Measurements from ENCODE around the gene STRIP2. TPM values are rescaled to one million over a fixed set of nuclear protein-coding genes. Genes with fewer than 3 reads are reported as not detected.

STRIP2 gene
- total RNA-seq, 1 donor from 2014 or later, result 6.9 TPM

DNA sequence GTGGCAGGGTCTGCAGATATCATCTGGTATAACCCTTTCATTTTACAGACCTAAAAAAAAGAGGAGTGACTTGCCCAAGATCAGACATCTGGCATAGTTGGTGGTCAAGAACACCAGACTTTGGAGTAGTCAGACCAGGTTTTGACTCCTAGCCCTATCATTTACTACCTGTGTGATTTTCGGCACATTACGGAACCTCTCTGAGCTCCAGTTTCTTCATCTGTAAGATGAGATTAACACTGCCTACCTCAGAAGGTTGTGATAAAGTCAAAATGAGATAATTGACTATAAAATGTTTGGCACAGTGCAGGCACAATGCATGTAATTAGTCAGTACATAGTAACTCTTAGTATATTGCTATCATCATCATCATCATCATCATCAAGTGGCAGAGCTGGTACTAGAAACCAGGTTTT is 1.2 kb downstream of the STRIP2 start:
- TF ChIP-seq, protein P1, sequence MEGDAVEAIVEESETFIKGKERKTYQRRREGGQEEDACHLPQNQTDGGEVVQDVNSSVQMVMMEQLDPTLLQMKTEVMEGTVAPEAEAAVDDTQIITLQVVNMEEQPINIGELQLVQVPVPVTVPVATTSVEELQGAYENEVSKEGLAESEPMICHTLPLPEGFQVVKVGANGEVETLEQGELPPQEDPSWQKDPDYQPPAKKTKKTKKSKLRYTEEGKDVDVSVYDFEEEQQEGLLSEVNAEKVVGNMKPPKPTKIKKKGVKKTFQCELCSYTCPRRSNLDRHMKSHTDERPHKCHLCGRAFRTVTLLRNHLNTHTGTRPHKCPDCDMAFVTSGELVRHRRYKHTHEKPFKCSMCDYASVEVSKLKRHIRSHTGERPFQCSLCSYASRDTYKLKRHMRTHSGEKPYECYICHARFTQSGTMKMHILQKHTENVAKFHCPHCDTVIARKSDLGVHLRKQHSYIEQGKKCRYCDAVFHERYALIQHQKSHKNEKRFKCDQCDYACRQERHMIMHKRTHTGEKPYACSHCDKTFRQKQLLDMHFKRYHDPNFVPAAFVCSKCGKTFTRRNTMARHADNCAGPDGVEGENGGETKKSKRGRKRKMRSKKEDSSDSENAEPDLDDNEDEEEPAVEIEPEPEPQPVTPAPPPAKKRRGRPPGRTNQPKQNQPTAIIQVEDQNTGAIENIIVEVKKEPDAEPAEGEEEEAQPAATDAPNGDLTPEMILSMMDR (conservative IDR thresholded peaks at IDR 0.05; ENCODE audit: low read depth, low read length), result no peak
- peak overlapping the region; percentile 81 for H3K4me3 ChIP-seq (ENCODE audit: low read depth, low read length)
- DNase-seq (ENCODE audit: low read depth), result no peak

DNA sequence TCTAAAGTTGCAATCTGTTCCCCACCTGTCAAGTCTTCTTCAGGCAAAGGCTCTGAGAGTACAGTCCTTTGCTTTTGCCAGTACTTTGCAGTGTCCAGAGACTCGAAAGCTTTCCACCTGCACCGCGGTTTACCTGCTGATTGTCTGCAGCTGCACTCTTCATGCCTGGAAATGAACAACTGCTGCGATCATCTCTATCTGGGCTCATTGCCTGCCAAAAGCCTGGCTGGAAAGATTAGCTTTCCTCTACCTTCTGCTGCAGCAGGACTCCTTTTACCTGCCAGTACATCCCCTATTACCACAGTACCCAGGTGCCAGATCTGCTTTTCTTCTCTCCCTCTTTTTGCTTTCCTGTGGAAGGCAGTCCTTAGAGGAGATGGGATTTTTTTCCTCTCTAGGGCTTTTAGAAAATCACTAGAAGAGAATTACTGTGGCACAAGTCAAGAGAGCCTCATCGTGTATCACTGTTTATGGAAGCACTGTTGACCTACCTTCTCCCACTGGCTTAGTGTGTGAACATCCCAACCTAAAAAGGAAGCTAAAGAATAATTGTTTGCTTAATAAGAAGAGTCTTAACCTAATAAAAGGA is 2.2 kb downstream of the STRIP2 start:
- DNase-seq (ENCODE audit: low read depth), result no peak
- H3K4me3 ChIP-seq (ENCODE audit: low read depth, low read length), result no peak overlapping the region
- TF ChIP-seq, protein P1 (conservative IDR thresholded peaks at IDR 0.05; ENCODE audit: low read depth, low read length), result no peak

DNA sequence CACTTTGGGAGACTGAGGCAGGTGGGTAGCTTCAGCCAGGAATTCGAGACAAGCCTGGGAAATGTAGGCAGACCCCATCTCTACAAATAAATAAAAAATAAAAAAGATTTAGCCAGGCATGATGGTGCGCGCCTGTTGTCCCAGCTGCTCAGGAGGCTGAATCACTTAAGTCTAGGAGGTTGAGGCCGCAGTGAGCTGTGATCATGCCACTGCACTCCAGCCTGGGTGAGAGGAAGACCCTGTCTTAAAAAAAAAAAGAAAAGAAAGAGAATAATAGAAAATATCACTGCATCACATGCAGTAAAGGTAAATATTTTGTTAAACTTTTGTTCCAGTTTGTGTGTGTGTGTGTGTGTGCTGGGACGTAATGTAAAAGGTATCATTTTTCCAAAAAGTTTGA is 3.0 kb downstream of the STRIP2 start:
- DNase-seq (ENCODE audit: low read depth), result no peak
- TF ChIP-seq, protein P1 (conservative IDR thresholded peaks at IDR 0.05; ENCODE audit: low read depth, low read length), result no peak
- H3K4me3 ChIP-seq (ENCODE audit: low read depth, low read length), result no peak overlapping the region

DNA sequence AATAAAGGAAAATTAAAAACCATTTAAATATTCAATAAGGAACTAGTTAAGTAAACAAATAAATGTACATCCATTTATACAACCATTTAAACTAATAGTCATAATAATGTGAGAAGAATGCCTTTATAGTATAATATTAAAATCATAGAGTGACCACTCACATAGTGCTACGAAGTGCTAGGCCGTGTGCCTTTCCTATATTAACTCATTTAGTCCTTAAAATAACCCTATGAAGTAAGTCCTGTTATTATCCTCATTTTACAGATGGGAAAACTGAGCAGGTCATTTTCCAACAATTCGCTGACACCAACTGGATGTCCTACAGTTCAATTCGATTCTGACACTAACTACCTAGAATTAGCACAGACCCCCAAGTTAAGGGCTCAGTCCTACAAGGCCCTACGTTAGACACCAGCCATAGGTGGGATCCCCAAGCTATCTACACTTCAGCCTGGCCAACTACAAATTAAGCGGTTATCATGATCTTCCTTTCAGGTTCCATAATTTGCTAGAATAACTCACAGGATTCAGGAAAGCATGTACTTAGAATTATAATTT is 4.1 kb downstream of the STRIP2 start:
- TF ChIP-seq, protein P1 (conservative IDR thresholded peaks at IDR 0.05; ENCODE audit: low read depth, low read length), result no peak
- no peak overlapping the region for H3K4me3 ChIP-seq (ENCODE audit: low read depth, low read length)
- DNase-seq (ENCODE audit: low read depth), result no peak

DNA sequence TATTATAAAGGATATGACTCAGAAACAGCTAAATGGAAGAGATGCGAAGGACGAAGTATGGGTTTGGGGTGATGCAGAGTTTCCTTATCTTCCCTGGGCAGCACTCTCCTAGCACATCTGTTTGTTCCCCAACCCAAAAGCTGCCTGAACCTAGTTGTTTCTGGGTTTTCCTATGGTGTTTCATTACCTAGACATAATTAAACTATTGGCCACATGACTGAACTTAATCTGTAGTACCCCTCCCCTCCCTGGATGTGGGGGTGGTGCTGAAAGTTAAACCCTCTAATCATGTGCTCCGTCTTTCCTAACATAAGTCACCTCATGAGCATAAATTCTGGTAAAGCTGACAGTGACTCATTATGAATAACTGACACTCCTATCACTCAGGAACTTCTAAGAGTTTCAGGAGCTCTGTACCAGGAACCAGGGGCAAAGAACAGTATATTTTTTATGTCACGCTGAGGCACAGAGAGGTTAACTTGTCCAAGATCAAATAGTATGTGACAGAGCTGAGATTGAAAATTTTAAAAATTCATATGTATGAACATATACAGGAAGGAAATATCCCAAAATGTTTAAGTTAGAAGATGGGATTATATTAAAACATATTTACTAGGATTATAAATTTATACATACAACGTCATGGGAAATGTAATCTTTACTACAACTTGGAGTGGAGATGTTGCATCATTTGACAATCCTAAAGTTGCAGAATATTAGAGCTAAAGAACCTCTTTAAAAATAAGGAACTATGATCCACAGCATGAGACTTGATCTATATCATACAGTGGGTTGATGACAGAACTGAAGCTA is 4.8 kb downstream of the STRIP2 start:
- DNase-seq (ENCODE audit: low read depth), result peak; percentile 63
- no peak overlapping the region for H3K4me3 ChIP-seq (ENCODE audit: low read depth, low read length)
- TF ChIP-seq, protein P1 (conservative IDR thresholded peaks at IDR 0.05; ENCODE audit: low read depth, low read length), result no peak

DNA sequence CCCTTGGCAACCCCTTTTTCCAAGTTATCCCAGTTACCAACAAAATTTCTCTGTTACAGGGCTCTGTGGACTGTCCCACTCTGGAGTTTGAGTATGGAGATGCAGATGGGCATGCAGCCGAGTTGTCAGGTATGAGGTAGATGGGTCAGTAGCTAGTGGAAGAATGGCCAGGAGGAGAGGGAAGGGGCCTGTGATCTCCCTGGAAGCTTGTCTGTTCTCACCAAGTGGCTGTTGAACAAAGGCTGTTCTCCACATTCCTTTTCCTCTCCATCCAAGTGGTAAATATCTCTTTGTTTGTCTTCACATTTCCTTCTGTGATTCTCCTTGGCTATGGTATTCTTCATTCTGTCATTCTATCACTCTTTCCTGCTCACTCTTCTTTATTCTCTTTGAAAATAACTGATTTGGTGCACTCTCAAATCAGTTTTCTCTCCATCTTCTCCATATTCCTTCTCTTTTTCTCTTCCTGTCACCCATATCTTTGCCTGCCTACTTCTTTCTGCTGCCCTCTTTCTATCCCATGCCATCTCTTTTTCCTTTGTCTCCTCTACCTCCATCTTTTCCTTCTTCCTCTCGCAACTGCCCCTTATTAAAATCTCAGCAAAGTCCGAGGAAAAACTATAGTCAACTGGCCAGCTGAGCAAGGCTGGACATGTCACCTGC is 5.9 kb downstream of the STRIP2 start:
- TF ChIP-seq, protein P1 (conservative IDR thresholded peaks at IDR 0.05; ENCODE audit: low read depth, low read length), result no peak
- DNase-seq (ENCODE audit: low read depth), result no peak

More for the DNA sequence above, 5.9 kb downstream of the STRIP2 start:
- no peak overlapping the region for H3K4me3 ChIP-seq (ENCODE audit: low read depth, low read length)

Data from epithelial cell of proximal tubule (primary cell).